Measurements from ENCODE around the gene DAND5.
A peak's percentile ranks its signal among the peaks of the same experiment; 100 is the strongest.
"Not testable (repeated sequence)": the region's sequence is repeated elsewhere in the genome, so short reads cannot be mapped to it uniquely, and the experiment has no call there.

DAND5 gene

GRCh38 chr19:12946092-12946721 lies 23.2 kb upstream of the DAND5 start:
- peak; percentile 27 for DNase-seq (ENCODE audit: low spot score)

- DNase-seq (ENCODE audit: low spot score): no peak
These were observed 22.5 kb upstream of the DAND5 start for GRCh38 chr19:12946731-12947496.

DNA sequence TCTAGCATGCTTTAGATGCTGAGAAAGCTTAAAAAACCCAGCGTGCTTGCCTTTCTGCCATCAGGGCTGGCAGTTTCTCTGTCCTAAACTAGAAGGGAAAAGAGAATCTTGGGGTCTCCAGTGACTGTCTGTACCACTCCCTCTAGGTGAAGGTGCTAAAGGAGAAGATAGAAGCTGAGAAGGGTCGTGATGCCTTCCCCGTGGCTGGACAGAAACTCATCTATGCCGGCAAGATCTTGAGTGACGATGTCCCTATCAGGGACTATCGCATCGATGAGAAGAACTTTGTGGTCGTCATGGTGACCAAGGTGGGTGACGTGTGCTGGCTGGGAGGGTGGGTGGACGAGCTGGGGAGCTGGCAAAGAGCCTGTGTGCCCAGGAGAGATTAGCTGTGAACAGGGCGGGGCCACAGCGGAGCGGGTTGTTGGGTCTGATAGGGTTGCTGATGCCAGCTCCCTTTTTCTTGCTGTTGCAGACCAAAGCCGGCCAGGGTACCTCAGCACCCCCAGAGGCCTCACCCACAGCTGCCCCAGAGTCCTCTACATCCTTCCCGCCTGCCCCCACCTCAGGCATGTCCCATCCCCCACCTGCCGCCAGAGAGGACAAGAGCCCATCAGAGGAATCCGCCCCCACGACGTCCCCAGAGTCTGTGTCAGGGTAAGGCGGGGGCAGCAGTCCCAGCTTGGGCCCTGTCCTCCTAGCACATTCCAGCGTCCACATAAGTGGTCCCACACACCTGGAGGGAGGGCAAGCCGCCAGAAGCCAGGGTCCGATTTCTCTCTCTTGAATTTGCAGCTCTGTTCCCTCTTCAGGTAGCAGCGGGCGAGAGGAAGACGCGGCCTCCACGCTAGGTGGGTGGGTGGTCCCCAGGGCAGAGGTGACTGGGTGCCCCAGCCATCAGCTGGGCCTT lies 21.4 kb upstream of the DAND5 start:
- no peak for DNase-seq (ENCODE audit: low spot score)

GRCh38 chr19:12948612-12949362 lies 20.6 kb upstream of the DAND5 start:
- DNase-seq (ENCODE audit: low spot score): no peak

DNA sequence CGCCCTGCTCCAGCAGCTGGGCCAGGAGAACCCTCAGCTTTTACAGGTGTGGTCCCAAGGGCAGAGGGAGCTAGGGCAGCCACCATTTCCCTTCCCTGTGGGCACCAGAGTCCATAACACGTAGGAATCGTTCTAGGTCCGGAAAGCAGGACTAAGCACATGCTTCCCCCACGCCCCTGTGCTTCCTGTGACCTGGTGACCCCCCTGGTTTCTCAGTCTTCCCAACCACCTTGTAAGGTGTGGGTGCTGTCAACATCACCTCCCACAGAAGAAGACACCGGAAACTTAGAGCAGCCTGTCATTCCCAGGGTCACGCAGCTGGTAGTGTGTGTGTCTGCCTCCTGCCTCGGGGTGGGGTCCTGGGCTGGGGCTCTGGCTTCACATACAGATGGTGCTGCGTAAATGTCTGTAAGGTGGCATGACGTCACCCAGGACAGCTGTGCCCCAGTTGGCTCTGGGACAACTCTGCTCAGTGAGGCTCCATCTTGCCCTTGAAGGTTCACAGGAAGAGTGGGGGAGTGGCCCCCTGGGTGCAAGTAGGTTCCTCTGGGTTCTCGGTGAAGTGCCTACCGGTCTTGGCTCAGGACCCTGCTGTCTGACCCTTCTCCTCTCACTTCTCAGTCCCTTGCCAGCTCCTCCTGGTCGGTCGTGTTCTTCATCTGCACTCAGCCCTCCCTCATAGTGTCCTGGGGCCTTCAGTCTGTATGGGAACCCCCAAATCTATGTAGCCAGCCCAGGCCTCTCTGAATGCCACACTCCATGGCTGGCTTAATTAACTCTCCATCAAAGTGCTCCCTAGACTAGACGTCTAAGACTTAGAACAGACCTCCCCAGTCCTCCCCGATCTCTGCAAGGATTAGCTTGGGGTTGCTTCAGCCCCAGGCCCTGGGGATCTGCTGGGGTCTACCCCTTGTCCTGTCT lies 19.8 kb upstream of the DAND5 start:
- no peak for DNase-seq (ENCODE audit: low spot score)

DNA sequence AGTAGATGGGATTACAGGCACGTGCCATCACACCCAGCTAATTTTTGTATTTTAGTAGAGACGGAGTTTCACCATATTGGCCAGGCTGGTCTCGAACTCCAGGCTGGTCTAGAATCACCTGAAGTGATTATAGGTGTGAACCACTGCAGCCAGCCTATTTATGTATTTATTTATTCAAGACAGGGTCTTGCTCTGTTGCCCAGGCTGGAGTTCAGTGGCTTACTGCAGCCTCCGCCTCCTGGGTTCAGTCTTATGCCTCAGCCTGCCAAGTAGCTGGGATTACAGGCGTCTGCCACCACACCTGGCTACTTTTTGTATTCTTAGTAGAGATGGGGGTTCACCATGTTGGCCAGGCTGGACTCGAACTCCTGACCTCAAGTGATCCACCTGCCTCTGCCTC lies 17.3 kb upstream of the DAND5 start:
- not testable (repeated sequence) for DNase-seq (ENCODE audit: low spot score)

DNA sequence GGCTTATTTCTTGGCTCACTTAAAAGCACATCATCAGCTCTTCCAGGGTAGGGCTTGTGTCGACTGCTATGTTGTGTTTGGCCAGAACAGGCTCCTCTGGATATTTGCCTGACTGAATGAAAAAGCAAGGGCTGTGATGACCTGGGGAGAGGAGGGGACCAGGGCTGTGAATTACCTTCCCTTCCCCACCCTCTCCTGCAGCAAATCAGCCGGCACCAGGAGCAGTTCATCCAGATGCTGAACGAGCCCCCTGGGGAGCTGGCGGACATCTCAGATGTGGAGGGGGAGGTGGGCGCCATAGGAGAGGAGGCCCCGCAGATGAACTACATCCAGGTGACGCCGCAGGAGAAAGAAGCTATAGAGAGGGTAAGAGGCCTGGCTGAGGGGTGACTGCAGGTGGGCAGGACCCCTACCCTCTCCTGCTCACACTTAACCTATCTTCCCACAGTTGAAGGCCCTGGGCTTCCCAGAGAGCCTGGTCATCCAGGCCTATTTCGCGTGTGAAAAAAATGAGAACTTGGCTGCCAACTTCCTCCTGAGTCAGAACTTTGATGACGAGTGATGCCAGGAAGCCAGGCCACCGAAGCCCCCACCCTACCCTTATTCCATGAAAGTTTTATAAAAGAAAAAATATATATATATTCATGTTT lies 16.8 kb upstream of the DAND5 start:
- DNase-seq (ENCODE audit: low spot score): no peak

DNA sequence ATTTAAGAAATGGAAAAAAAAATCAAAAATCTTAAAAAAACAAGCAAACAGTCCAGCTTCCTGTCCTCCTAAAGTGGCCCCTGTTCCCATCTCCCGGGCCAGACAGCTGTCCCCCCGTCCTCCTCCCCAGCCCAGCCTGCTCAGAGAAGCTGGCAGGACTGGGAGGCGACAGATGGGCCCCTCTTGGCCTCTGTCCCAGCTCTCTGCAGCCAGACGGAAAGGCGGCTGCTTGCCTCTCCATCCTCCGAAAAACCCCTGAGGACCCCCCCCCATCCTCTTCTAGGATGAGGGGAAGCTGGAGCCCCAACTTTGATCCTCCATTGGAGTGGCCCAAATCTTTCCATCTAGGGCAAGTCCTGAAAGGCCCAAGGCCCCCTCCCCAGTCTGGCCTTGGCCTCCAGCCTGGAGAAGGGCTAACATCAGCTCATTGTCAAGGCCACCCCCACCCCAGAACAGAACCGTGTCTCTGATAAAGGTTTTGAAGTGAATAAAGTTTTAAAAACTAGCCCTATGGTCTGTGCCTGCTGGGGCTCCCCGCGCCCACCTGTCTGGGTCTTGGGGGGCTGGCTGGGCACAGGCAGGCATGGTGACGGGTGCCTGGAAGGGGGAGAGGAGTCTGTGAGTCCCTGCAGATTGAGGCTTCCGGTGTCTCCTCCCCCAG lies 16.1 kb upstream of the DAND5 start:
- no peak for DNase-seq (ENCODE audit: low spot score)

DNA sequence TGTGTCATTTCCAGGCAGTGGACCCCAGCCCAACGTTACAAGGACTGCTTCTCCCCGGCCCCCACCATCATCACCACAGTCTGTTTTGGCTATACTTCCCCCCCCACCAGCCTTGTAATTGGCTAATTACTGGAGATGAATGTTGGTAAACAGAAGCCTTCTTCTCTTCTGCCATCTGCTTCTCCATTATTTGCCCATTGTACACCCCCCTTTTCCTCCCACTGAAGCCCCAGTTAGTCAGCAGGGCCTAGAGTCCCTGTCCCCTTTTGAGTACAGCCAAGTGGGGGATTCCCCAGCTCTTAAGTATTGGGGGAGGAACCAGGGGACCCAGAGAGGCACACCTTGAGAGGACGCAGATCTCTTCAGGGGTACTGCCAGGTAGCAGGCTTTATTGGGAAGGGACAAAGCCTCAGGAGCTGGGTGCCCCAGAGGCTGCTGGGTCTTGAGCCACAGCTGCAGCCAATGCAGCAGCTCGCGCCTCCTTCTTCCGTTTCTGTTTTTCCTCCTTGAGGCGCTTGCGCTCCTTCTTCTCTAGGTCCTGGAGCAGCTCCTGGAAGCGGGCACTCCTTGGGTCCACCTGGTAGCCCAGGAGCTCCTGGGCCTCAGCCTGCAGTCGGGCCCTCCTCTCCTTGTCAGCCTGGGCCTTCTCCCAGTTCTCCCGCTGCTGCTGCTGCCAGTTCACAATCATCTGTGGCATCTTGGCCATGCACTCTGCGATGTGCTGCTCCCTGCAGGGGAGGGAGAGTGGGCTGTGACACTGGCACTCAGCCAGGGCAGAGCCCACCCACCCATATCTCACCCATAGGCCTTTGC lies 15.4 kb upstream of the DAND5 start:
- DNase-seq (ENCODE audit: low spot score): no peak

- no peak for DNase-seq (ENCODE audit: low spot score)
These were observed 14.8 kb upstream of the DAND5 start for GRCh38 chr19:12954612-12954962.

GRCh38 chr19:12955575-12955974 lies 13.8 kb upstream of the DAND5 start:
- not testable (repeated sequence) for DNase-seq (ENCODE audit: low spot score)

GRCh38 chr19:12955996-12956395 lies 13.4 kb upstream of the DAND5 start:
- no peak for DNase-seq (ENCODE audit: low spot score)

- peak; percentile 76 for DNase-seq (ENCODE audit: low spot score)
These were observed 12.7 kb upstream of the DAND5 start, which contains the start of gene GADD45GIP1 for GRCh38 chr19:12956446-12957388. Gene GADD45GIP1, minus strand, starts transcription at chr19:12957223. Its CDS starts 11 bp downstream, at chr19:12957212.

- DNase-seq (ENCODE audit: low spot score): not testable (repeated sequence)
These were observed 11.9 kb upstream of the DAND5 start for GRCh38 chr19:12957389-12957952.

DNA sequence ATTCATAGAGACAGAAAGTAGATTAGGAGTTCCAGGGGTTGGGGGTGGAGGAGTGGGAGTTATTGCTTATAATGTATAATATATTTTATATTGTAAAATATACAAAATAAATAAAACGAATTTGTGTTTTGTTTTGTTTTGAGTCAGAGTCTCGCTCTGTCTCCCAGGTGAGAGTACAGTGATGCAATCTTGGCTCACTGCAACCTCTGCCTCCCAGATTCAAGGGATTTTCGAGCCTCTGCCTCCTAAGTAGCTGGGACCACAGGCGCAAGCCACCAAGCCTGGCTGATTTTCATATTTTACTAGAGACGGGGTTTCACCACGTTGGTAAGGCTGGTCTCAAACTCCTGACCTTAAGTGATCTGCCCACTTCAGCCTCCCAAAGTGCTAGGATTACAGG lies 9.9 kb upstream of the DAND5 start:
- DNase-seq (ENCODE audit: low spot score): no peak

DNA sequence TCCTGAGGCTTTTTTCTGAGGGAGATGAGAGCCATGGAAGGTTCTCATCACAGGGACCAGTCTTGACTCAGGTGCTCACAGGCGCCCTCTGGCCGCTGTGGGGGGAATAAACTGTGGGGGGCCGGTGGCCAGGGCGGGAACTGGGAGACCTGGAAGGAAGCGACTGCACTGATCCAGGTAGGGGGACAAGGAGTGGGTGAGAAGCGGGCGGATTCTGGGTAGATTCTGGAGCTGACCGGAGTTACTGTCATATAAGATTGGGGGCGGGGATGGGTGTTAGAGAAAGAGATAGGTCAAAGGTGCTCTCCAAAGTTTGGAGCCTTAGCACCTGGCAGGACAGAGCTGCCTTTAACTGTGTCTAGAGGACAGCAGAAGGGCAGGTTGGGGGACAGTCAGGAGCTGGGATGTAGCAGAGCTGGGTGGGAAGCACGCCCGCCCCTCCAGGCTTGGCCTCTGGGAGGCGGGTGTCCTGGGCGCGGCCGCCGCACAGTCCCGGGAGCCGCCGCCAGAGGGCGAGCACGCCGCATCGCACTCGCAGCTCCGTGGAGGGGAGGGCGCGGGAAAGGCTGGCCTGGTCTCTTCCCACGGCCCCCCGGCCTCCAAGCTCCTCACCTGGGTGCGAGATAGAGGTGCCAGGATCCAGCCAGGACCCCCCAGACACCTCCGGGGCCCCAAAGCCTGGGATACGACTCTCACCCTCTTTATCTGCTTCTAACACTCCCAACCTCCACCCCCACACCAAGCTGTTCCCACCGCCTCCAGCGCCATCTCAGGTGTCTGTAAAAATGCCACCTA lies 4.2 kb upstream of the DAND5 start:
- DNase-seq (ENCODE audit: low spot score): peak; percentile 72

DNA sequence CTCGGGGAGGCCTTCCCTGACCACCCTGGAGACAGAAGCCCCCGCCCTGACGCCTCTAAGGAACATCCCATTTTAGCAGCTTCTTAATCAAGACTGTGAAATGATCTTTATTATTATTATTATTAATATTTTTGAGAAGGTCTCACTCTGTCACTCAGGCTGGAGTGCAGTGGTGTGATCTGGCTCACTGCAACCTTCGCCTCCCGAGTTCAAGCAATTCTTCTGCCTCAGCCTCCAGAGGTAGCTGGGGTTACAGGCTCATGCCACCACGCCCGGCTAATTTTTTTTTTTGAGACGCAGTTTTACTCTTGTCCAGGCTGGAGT lies 3.6 kb upstream of the DAND5 start:
- no peak for DNase-seq (ENCODE audit: low spot score)

Measured in CD4-positive, alpha-beta T cell treated with Interleukin-6 at 100 ng/mL for 8 hours (primary cell).